ENCODE measurements around the gene CEP55.

The CEP55 gene

GRCh38 chr10:93566435-93567276 is 70.2 kb downstream of the CEP55 start, which contains the start of gene FFAR4:
FFAR4 (plus strand) TSS chr10:93566665; CDS start chr10:93566721, 56 bp downstream.
- DNase-seq (ENCODE audit: low read depth): no peak

- no peak for DNase-seq (ENCODE audit: low read depth)
Observed at GRCh38 chr10:93567277-93568104, 71.1 kb downstream of the CEP55 start.

- no peak for DNase-seq (ENCODE audit: low read depth)
Observed at GRCh38 chr10:93568105-93568390, 71.6 kb downstream of the CEP55 start.

GRCh38 chr10:93570383-93570782 is 74.0 kb downstream of the CEP55 start:
- no peak for DNase-seq (ENCODE audit: low read depth)

- no peak for DNase-seq (ENCODE audit: low read depth)
Observed at GRCh38 chr10:93572606-93573005, 76.2 kb downstream of the CEP55 start.

- no peak for DNase-seq (ENCODE audit: low read depth)
Observed at GRCh38 chr10:93573051-93573909, 76.9 kb downstream of the CEP55 start.

GRCh38 chr10:93573924-93574323 is 77.5 kb downstream of the CEP55 start:
- DNase-seq (ENCODE audit: low read depth): no peak

GRCh38 chr10:93576888-93577287 is 80.5 kb downstream of the CEP55 start:
- no peak for DNase-seq (ENCODE audit: low read depth)

GRCh38 chr10:93577565-93577964 is 81.2 kb downstream of the CEP55 start:
- DNase-seq (ENCODE audit: low read depth): no peak

Measured in amniotic epithelial cell (primary cell).